ENCODE measurements around the gene RUNDC3A.

RUNDC3A gene

DNA sequence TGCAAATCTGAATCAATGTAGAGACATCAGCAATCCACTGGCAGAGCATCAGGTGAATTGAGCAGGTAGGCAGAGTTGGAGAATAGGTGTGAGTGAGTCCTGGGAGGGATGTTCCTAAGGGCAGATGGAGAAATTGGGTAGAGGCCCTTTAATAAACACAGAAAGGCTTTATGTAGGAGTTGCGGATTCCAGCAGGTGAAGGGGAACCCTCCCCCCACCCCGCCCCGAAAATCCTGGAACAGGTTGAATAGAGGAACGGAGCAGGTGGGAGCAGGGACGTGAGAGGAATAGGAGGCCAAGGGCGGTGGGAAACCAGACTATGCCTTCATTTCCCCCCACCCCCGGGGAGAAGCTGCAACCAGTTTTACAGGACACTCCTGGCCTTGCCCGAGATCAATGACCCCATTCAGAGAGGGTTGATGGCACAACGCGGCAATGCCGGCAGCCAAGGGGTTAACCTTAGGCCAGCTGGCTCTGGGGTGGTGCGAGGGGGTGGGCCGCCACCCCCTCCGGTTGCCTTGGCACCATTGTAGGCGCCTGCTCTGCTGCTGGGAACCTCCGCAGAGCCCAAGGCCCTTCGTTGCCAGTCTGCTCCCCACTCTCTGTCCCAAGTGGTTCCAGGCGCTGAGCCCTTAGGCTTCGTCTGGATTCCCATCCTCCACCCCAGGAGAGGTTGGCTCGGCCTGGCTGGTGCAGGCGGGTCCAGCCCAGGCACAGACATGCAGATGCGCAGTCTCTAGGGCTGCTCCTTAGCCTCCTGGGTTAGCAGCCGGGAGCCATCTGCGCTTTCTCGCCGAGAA is 814 bp upstream of the RUNDC3A start:
- DNase-seq: no peak
- peak overlapping the region in 1 of 2 experiments; percentile 51; a peak in 2 of 4 replicates for H3K4me3 ChIP-seq (ENCODE audit: low read depth in 1 of 2, low read length in 2 of 2)

DNA sequence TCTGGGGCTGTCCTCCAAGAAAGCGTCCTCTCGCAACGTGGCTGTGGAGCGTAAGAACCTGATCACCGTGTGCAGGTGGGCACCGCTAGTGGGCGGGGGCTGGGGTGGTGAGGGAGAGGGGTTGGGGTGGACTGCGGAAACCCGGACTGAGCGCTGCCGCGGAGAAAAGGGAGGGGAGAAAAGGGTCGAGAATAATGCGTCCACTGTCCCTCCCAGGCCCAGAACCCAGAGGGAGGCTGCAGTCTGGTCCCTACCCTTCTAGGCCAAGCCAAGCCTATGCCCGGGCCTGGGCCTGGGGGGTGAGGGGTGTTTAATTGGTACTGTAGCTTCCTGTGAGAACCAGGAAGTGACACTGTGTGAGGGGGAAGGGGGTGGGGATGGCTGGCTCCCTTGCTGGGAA is 464 bp downstream of the RUNDC3A start:
- Histone ChIP-seq H3K79me2 (ENCODE audit: insufficient read depth, low read length) (no peaks in the 10 kb centered on the region), H3K9ac (ENCODE audit: low read depth, low read length) (no peak overlapping the region), H4K20me1 (ENCODE audit: insufficient read depth, low read length) (peaks cover 5% of the 10 kb centered on the region; the same call in 1 of the 2 replicates), H3K27me3 (ENCODE audit: insufficient read depth, low read length, poor library complexity) (no peaks in the 10 kb centered on the region), H3K9me3 (ENCODE audit: insufficient read depth, low read length, severe bottlenecking) (no peaks in the 10 kb centered on the region), H3K4me2 (ENCODE audit: insufficient read depth, low read length) (peak overlapping the region; percentile 72), H3K27ac (ENCODE audit: low read length) (no peak overlapping the region), H3K36me3 (ENCODE audit: insufficient read depth, low read length) (no peaks in the 10 kb centered on the region), H2AFZ (ENCODE audit: low read depth, low read length) (no peak overlapping the region), H3K4me1 (ENCODE audit: insufficient read depth, low read length) (peaks cover 19% of the 10 kb centered on the region), H3K4me3 (ENCODE audit: low read depth in 1 of 2, low read length in 2 of 2) (no peak overlapping the region)
- DNase-seq: peak; percentile 20
- ATAC-seq (ENCODE audit: insufficient read depth, low read depth): no peak
- TF ChIP-seq EZH2 (IDR thresholded peaks at IDR 0.05; ENCODE audit: borderline replicate concordance, low read depth, low read length, severe bottlenecking) (no peak), CTCF (IDR thresholded peaks at IDR 0.05; ENCODE audit: borderline replicate concordance, extremely low read depth, low read length, poor library complexity, severe bottlenecking) (no peak)

More for the DNA sequence above, 814 bp upstream of the RUNDC3A start:
- H3K4me2 ChIP-seq (ENCODE audit: insufficient read depth, low read length): peak overlapping the region; percentile 72
- TF ChIP-seq EZH2 (IDR thresholded peaks at IDR 0.05; ENCODE audit: borderline replicate concordance, low read depth, low read length, severe bottlenecking): no peak
- peaks cover 19% of the 10 kb centered on the region for H3K4me1 ChIP-seq (ENCODE audit: insufficient read depth, low read length)
- no peaks in the 10 kb centered on the region for H3K27me3 ChIP-seq (ENCODE audit: insufficient read depth, low read length, poor library complexity)
- no peaks in the 10 kb centered on the region for H3K36me3 ChIP-seq (ENCODE audit: insufficient read depth, low read length)
- no peaks in the 10 kb centered on the region for H3K9me3 ChIP-seq (ENCODE audit: insufficient read depth, low read length, severe bottlenecking)
- peaks cover 5% of the 10 kb centered on the region; the same call in 1 of the 2 replicates for H4K20me1 ChIP-seq (ENCODE audit: insufficient read depth, low read length)
- no peak overlapping the region for H3K9ac ChIP-seq (ENCODE audit: low read depth, low read length)
- H3K27ac ChIP-seq (ENCODE audit: low read length): no peak overlapping the region
- no peaks in the 10 kb centered on the region for H3K79me2 ChIP-seq (ENCODE audit: insufficient read depth, low read length)
- peak; percentile 53 for ATAC-seq (ENCODE audit: insufficient read depth, low read depth)
- no peak overlapping the region for H2AFZ ChIP-seq (ENCODE audit: low read depth, low read length)

- H3K79me2 ChIP-seq (ENCODE audit: insufficient read depth, low read length): no peaks in the 10 kb centered on the region
- no peaks in the 10 kb centered on the region for H3K9me3 ChIP-seq (ENCODE audit: insufficient read depth, low read length, severe bottlenecking)
- no peak overlapping the region for H3K4me2 ChIP-seq (ENCODE audit: insufficient read depth, low read length)
- no peak overlapping the region for H3K9ac ChIP-seq (ENCODE audit: low read depth, low read length)
- ATAC-seq (ENCODE audit: insufficient read depth, low read depth) (no peak), DNase-seq (no peak)
- H3K27me3 ChIP-seq (ENCODE audit: insufficient read depth, low read length, poor library complexity): no peaks in the 10 kb centered on the region
- no peak overlapping the region for H3K27ac ChIP-seq (ENCODE audit: low read length)
- TF ChIP-seq CTCF (IDR thresholded peaks at IDR 0.05; ENCODE audit: borderline replicate concordance, extremely low read depth, low read length, poor library complexity, severe bottlenecking): no peak
- TF ChIP-seq EZH2 (IDR thresholded peaks at IDR 0.05; ENCODE audit: borderline replicate concordance, low read depth, low read length, severe bottlenecking): no peak
- H3K4me3 ChIP-seq (ENCODE audit: low read depth in 1 of 2, low read length in 2 of 2): no peak overlapping the region
- no peaks in the 10 kb centered on the region for H3K36me3 ChIP-seq (ENCODE audit: insufficient read depth, low read length)
- H2AFZ ChIP-seq (ENCODE audit: low read depth, low read length): no peak overlapping the region
- H3K4me1 ChIP-seq (ENCODE audit: insufficient read depth, low read length): peaks cover 19% of the 10 kb centered on the region
- peaks cover 8% of the 10 kb centered on the region; the same call in 1 of the 2 replicates for H4K20me1 ChIP-seq (ENCODE audit: insufficient read depth, low read length)
These were observed 1.1 kb downstream of the RUNDC3A start for GRCh38 chr17:44309472-44309871.

DNA sequence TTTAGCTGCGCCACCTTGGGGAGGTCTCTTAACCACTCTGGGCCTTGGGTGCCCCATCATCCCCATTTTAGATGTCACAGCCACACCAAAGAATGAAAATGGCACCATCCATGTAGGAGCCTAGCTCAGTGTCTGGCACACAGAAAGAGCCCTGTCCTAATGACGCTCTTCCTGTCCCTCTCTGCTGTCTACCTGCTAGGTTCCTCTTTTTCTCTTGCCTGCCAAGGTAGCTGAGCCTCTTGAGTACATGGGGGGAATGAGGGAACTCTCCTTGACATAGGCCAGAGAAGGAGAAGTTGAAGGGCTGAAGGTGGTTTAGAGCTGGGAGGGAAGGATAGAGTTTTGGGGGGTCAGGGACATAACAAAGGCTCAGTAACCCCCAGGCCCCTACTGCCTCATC is 1.8 kb downstream of the RUNDC3A start:
- no peaks in the 10 kb centered on the region for H3K36me3 ChIP-seq (ENCODE audit: insufficient read depth, low read length)
- ATAC-seq (ENCODE audit: insufficient read depth, low read depth): no peak
- peaks cover 19% of the 10 kb centered on the region for H3K4me1 ChIP-seq (ENCODE audit: insufficient read depth, low read length)
- H3K79me2 ChIP-seq (ENCODE audit: insufficient read depth, low read length): no peaks in the 10 kb centered on the region
- no peak overlapping the region for H3K4me3 ChIP-seq (ENCODE audit: low read depth in 1 of 2, low read length in 2 of 2)
- DNase-seq: no peak
- no peak overlapping the region for H2AFZ ChIP-seq (ENCODE audit: low read depth, low read length)
- TF ChIP-seq CTCF (IDR thresholded peaks at IDR 0.05; ENCODE audit: borderline replicate concordance, extremely low read depth, low read length, poor library complexity, severe bottlenecking) (no peak), EZH2 (IDR thresholded peaks at IDR 0.05; ENCODE audit: borderline replicate concordance, low read depth, low read length, severe bottlenecking) (no peak)
- H3K9ac ChIP-seq (ENCODE audit: low read depth, low read length): no peak overlapping the region
- no peak overlapping the region for H3K27ac ChIP-seq (ENCODE audit: low read length)
- H3K9me3 ChIP-seq (ENCODE audit: insufficient read depth, low read length, severe bottlenecking): no peaks in the 10 kb centered on the region
- H3K4me2 ChIP-seq (ENCODE audit: insufficient read depth, low read length): no peak overlapping the region
- H4K20me1 ChIP-seq (ENCODE audit: insufficient read depth, low read length): peaks cover 8% of the 10 kb centered on the region
- H3K27me3 ChIP-seq (ENCODE audit: insufficient read depth, low read length, poor library complexity): peaks cover 6% of the 10 kb centered on the region
